Fibroblast of lung (primary cell): ENCODE results near the gene AXIN2. TPM values are rescaled to one million over a fixed set of nuclear protein-coding genes. Genes with fewer than 3 reads are reported as not detected.

Experiments
- DNase-seq, 2 donors: peaks; one replicate each; pipeline versions ENCODE4 v3.0.0 to v3.0.0-alpha.2; 2010; ENCODE audit warnings: low read depth in 2 of 2
- H2AFZ ChIP-seq: 2 replicates; pipeline ENCODE4 v1.5.1; 2012; ENCODE audit warnings: low read length, control low read depth, inconsistent platforms
- H3K27ac ChIP-seq: 2 replicates; pipeline ENCODE4 v1.5.1; 2011; ENCODE audit warnings: low read length, control low read depth; ENCODE audit not compliant: insufficient read depth
- H3K27me3 ChIP-seq: 2 replicates; pipeline ENCODE4 v1.5.1; 2011; ENCODE audit warnings: mild to moderate bottlenecking, low read length; ENCODE audit not compliant: control insufficient read depth, insufficient read depth
- H3K36me3 ChIP-seq: 2 replicates; pipeline ENCODE4 v1.5.1; 2011; ENCODE audit warnings: low read length; ENCODE audit not compliant: control insufficient read depth, insufficient read depth
- H3K4me1 ChIP-seq: 2 replicates; pipeline ENCODE4 v1.5.1; 2011; ENCODE audit warnings: low read length; ENCODE audit not compliant: control insufficient read depth, insufficient read depth; ENCODE audit errors: extremely low read depth
- H3K4me2 ChIP-seq: 2 replicates; pipeline ENCODE4 v1.5.1; 2011; ENCODE audit warnings: low read length, control low read depth; ENCODE audit not compliant: insufficient read depth; ENCODE audit errors: extremely low read depth
- H3K4me3 ChIP-seq, 4 experiments: fragments of 200-600 bp in 1 of 4; sonication (generic) in 1 of 4; replicated peaks in 1 of 4; 2 replicates each; pipeline ENCODE4 v1.5.1; 2011 to 2016; ENCODE audit warnings: low read length in 4 of 4, low read depth in 3 of 4, mild to moderate bottlenecking in 3 of 4, control low read depth in 2 of 4, inconsistent platforms in 1 of 4, mixed read lengths in 1 of 4; ENCODE audit not compliant: insufficient read depth in 1 of 4; ENCODE audit errors: control extremely low read depth in 1 of 4
- H3K79me2 ChIP-seq: 2 replicates; pipeline ENCODE4 v1.5.1; 2012; ENCODE audit warnings: mild to moderate bottlenecking, low read length, inconsistent platforms; ENCODE audit not compliant: control insufficient read depth, insufficient read depth
- H3K9ac ChIP-seq: 2 replicates; pipeline ENCODE4 v1.5.1; 2011; ENCODE audit warnings: mild to moderate bottlenecking, low read length, control low read depth; ENCODE audit not compliant: insufficient read depth
- H3K9me3 ChIP-seq: 2 replicates; pipeline ENCODE4 v1.5.1; 2012; ENCODE audit warnings: low read depth, low read length; ENCODE audit not compliant: control insufficient read depth, insufficient read depth
- H4K20me1 ChIP-seq: 2 replicates; pipeline ENCODE4 v1.5.1; 2011; ENCODE audit warnings: low read length; ENCODE audit not compliant: control insufficient read depth, insufficient read depth; ENCODE audit errors: extremely low read depth
- EZH2 ChIP-seq: IDR thresholded peaks from 2 replicates; pipeline ENCODE4 v1.5.1; 2012; ENCODE audit warnings: low read length, control low read depth, mild to moderate bottlenecking; ENCODE audit errors: missing control alignments
- polyA plus RNA-seq, 2 donors: library from polyadenylated mRNA; depleted of rRNA in 1 of 2; stranded (reverse) in 1 of 2; unstranded in 1 of 2; fragments of >200 nt; gene quantifications; 2 replicates each; pipeline ENCODE4 v1.2.1, GENCODE V29; 2011 to 2012; ENCODE audit warnings: missing spikeins in 1 of 2
- total RNA-seq: library from RNA; depleted of rRNA; stranded (reverse); fragments of >200 nt; gene quantifications from 2 replicates; pipeline ENCODE4 v1.2.1, GENCODE V29; 2014
- TF ChIP-seq, protein P1 (sequence below), 2 donors: IDR thresholded peaks in 1 of 2; conservative IDR thresholded peaks in 1 of 2; 1 replicate in 1 of 2; 2 replicates in 1 of 2; pipeline ENCODE4 v1.5.1; 2011 to 2012; ENCODE audit warnings: low read length in 2 of 2, control low read depth in 1 of 2, inconsistent platforms in 1 of 2, low read depth in 1 of 2, mild to moderate bottlenecking in 1 of 2

The AXIN2 gene
- total and polyA plus RNA-seq, 2 donors (not counting 1 experiment from before 2014, with no cell fraction given), result 1.8 to 2.0 TPM

DNA sequence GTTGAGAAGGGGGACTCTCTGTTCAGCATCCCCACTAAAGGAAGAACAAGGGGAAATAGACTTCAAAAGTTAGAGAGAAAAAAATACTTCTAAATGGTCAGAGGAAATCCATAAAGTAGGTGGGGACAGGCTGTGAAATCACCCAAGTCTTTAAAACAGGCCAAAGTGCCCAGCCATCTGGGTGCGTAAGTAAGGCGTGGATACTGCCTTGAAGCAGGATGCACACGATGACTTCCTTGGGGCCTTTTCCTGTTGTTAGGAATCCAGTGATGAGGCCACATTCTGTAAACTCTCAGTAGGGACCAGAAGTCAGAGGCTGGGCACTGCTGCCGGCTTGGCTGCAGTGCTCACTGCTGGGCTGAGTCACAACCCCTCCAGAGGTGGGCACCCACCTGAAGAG, 9.2 kb downstream of the AXIN2 start:
- Histone ChIP-seq H3K4me2 (no peak overlapping the region), H3K79me2 (no peaks in the 10 kb centered on the region), H3K27ac (no peak overlapping the region), H2AFZ (no peak overlapping the region), H3K36me3 (no peaks in the 10 kb centered on the region), H3K27me3 (no peaks in the 10 kb centered on the region), H3K9me3 (no peaks in the 10 kb centered on the region), H4K20me1 (no peaks in the 10 kb centered on the region), H3K4me1 (peaks cover 20% of the 10 kb centered on the region), H3K4me3 (no peak overlapping the region), H3K9ac (no peak overlapping the region)
- DNase-seq, result no peak
- TF ChIP-seq, protein P1, sequence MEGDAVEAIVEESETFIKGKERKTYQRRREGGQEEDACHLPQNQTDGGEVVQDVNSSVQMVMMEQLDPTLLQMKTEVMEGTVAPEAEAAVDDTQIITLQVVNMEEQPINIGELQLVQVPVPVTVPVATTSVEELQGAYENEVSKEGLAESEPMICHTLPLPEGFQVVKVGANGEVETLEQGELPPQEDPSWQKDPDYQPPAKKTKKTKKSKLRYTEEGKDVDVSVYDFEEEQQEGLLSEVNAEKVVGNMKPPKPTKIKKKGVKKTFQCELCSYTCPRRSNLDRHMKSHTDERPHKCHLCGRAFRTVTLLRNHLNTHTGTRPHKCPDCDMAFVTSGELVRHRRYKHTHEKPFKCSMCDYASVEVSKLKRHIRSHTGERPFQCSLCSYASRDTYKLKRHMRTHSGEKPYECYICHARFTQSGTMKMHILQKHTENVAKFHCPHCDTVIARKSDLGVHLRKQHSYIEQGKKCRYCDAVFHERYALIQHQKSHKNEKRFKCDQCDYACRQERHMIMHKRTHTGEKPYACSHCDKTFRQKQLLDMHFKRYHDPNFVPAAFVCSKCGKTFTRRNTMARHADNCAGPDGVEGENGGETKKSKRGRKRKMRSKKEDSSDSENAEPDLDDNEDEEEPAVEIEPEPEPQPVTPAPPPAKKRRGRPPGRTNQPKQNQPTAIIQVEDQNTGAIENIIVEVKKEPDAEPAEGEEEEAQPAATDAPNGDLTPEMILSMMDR (conservative IDR thresholded peaks at IDR 0.05 in 1 of 2, IDR thresholded peaks at IDR 0.05 in 1 of 2; ENCODE audit: low read depth in 1 of 2, low read length in 2 of 2), result no peak
- TF ChIP-seq EZH2, result no peak

DNA sequence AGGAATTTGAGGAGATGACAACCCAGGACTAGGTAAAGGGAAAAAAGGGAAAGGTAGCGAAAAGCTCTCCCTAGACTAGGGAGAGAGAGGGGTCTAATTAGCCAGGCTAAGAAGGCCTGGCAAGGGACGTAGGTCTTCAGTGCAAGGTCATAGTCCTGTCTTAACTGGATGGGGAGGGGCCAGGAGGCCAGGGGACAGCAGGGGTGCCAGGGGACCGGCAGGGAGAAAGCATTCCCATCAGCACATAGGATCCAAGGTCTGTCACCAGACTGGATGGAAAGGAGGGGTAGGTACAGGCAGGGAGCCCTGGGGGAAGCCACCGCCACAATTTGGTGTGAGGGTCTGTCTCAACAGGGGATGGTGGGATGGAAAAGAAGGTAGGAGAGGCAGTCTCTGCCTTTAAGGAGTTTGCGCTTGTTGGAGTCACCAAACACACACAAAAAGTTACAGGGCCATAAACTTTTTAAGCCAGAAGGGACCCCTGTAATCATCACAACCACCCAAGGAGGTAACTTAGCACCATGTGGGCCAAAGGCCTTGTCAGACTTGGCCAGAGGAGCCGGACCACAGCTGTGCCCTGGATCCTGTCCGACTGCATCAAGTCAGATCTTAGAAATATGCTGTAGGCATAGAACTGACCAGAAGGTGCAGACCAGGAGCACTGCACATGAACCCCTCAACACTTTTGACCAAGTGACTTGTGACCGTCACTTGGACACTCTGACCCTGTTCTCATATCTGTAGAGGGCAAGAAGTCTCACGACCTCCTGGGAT, 10.0 kb downstream of the AXIN2 start:
- Histone ChIP-seq H3K4me3 (no peak overlapping the region), H3K9ac (no peak overlapping the region), H2AFZ (no peak overlapping the region), H3K79me2 (no peaks in the 10 kb centered on the region), H3K4me1 (peaks cover 20% of the 10 kb centered on the region), H3K27me3 (no peaks in the 10 kb centered on the region), H3K27ac (no peak overlapping the region), H3K9me3 (no peaks in the 10 kb centered on the region), H3K36me3 (no peaks in the 10 kb centered on the region), H4K20me1 (no peaks in the 10 kb centered on the region), H3K4me2 (no peak overlapping the region)
- TF ChIP-seq, protein P1 (conservative IDR thresholded peaks at IDR 0.05 in 1 of 2, IDR thresholded peaks at IDR 0.05 in 1 of 2; ENCODE audit: low read depth in 1 of 2, low read length in 2 of 2), result no peak
- TF ChIP-seq EZH2, result no peak
- no peak for DNase-seq

DNA sequence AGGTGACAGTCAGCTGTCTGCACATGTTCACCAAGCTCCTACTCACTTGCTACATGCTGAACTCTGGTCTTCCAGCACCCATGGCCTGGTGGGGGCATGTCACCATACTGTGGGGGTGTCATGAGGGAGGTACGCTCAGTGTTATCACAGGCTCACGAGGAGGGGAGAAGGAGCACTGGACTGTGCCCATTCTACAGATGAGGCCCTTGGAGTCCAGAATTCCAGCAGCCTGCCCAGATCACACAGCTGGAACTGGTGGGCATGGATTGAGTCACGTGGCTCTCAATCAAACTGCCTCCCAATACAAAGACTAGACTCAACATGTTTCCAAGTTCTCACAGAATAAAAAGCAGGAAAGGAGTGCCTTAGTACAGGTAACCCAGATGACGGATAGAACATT, 10.7 kb downstream of the AXIN2 start:
- no peaks in the 10 kb centered on the region for H3K9me3 ChIP-seq
- no peaks in the 10 kb centered on the region for H3K36me3 ChIP-seq
- no peak overlapping the region for H3K4me3 ChIP-seq
- no peaks in the 10 kb centered on the region for H4K20me1 ChIP-seq
- DNase-seq, result no peak
- no peaks in the 10 kb centered on the region for H3K79me2 ChIP-seq
- no peak overlapping the region for H3K27ac ChIP-seq
- no peak overlapping the region for H3K4me2 ChIP-seq
- TF ChIP-seq, protein P1 (conservative IDR thresholded peaks at IDR 0.05 in 1 of 2, IDR thresholded peaks at IDR 0.05 in 1 of 2; ENCODE audit: low read depth in 1 of 2, low read length in 2 of 2), result no peak
- TF ChIP-seq EZH2, result no peak
- no peaks in the 10 kb centered on the region for H3K27me3 ChIP-seq
- no peak overlapping the region for H2AFZ ChIP-seq
- H3K4me1 ChIP-seq, result peaks cover 15% of the 10 kb centered on the region
- H3K9ac ChIP-seq, result no peak overlapping the region
